H9 (cell line): ENCODE results near the gene RASGRF2. TPM values are rescaled to one million over a fixed set of nuclear protein-coding genes. Genes with fewer than 3 reads are reported as not detected.

Experiments
- DNase-seq: peaks from one replicate; pipeline ENCODE4 v3.0.0-alpha.2; 2017
- H2AFZ ChIP-seq: one replicate; pipeline ENCODE4 v1.6.1; 2013; ENCODE audit warnings: mild to moderate bottlenecking, low read length, control low read depth, moderate library complexity
- H2AK5ac ChIP-seq: 2 replicates; pipeline ENCODE4 v1.6.1; 2013; ENCODE audit warnings: low read length, control low read depth, mixed read lengths; ENCODE audit not compliant: insufficient read length
- H2BK120ac ChIP-seq: one replicate; pipeline ENCODE4 v1.6.1; 2013; ENCODE audit warnings: low read depth, mild to moderate bottlenecking, low read length, control low read depth, inconsistent platforms; ENCODE audit not compliant: poor library complexity, severe bottlenecking
- H2BK12ac ChIP-seq: 2 replicates; pipeline ENCODE4 v1.6.1; 2013; ENCODE audit warnings: low read length, control low read depth, mixed read lengths, low read depth; ENCODE audit not compliant: insufficient read length
- H2BK15ac ChIP-seq: 2 replicates; pipeline ENCODE4 v1.6.1; 2013; ENCODE audit warnings: low read depth, low read length, control low read depth
- H2BK20ac ChIP-seq: one replicate; pipeline ENCODE4 v1.6.1; 2013; ENCODE audit warnings: low read depth, mild to moderate bottlenecking, low read length, control low read depth, inconsistent platforms; ENCODE audit not compliant: poor library complexity, severe bottlenecking
- H2BK5ac ChIP-seq: 2 replicates; pipeline ENCODE4 v1.6.1; 2013; ENCODE audit warnings: low read length, control low read depth, mixed read lengths; ENCODE audit not compliant: insufficient read length
- H3K14ac ChIP-seq: 2 replicates; pipeline ENCODE4 v1.6.1; 2013; ENCODE audit warnings: low read length, control low read depth; ENCODE audit not compliant: insufficient read depth
- H3K18ac ChIP-seq: 2 replicates; pipeline ENCODE4 v1.6.1; 2013; ENCODE audit warnings: low read depth, mild to moderate bottlenecking, mixed read lengths, low read length, control low read depth; ENCODE audit not compliant: insufficient read length
- H3K23ac ChIP-seq: 2 replicates; pipeline ENCODE4 v1.6.1; 2013; ENCODE audit warnings: low read length, control low read depth, mixed read lengths, low read depth; ENCODE audit not compliant: insufficient read length
- H3K23me2 ChIP-seq: 2 replicates; pipeline ENCODE4 v1.6.1; 2013; ENCODE audit warnings: low read depth, mild to moderate bottlenecking, mixed read lengths, low read length, control low read depth; ENCODE audit not compliant: insufficient read length, poor library complexity, severe bottlenecking
- H3K27ac ChIP-seq: 2 replicates; pipeline ENCODE4 v1.5.1; 2013; ENCODE audit warnings: low read length, control low read depth, mixed read lengths, low read depth; ENCODE audit not compliant: insufficient read length
- H3K27me3 ChIP-seq: 2 replicates; pipeline ENCODE4 v1.6.1; 2013; ENCODE audit warnings: low read length, control low read depth, inconsistent platforms; ENCODE audit not compliant: insufficient read depth
- H3K4ac ChIP-seq: 2 replicates; pipeline ENCODE4 v1.6.1; 2013; ENCODE audit warnings: low read depth, mild to moderate bottlenecking, control low read depth, inconsistent platforms, low read length, moderate library complexity
- H3K4me1 ChIP-seq: 2 replicates; pipeline ENCODE4 v1.6.1; 2013; ENCODE audit warnings: low read length, control low read depth, inconsistent platforms; ENCODE audit not compliant: insufficient read depth
- H3K4me2 ChIP-seq: 2 replicates; pipeline ENCODE4 v1.6.1; 2013; ENCODE audit warnings: low read length, control low read depth, mixed read lengths; ENCODE audit not compliant: insufficient read length, insufficient read depth
- H3K56ac ChIP-seq: 2 replicates; pipeline ENCODE4 v1.6.1; 2013; ENCODE audit warnings: low read depth, mild to moderate bottlenecking, mixed read lengths, low read length, control low read depth; ENCODE audit not compliant: insufficient read length
- H3K79me1 ChIP-seq: 2 replicates; pipeline ENCODE4 v1.6.1; 2013; ENCODE audit warnings: low read depth, mild to moderate bottlenecking, moderate library complexity, low read length, control low read depth, inconsistent platforms; ENCODE audit not compliant: insufficient read depth, poor library complexity, severe bottlenecking
- H3K79me2 ChIP-seq: 2 replicates; pipeline ENCODE4 v1.6.1; 2013; ENCODE audit warnings: low read length, control low read depth, inconsistent platforms; ENCODE audit not compliant: insufficient read depth
- H3K9ac ChIP-seq: 2 replicates; pipeline ENCODE4 v1.6.1; 2013; ENCODE audit warnings: low read length, control low read depth, mixed read lengths; ENCODE audit not compliant: insufficient read length; ENCODE audit errors: extremely low read depth
- H3K9me3 ChIP-seq: one replicate; pipeline ENCODE4 v1.6.1; 2013; ENCODE audit warnings: low read depth, low read length, inconsistent platforms; ENCODE audit not compliant: control insufficient read depth
- H3T11ph ChIP-seq: one replicate; pipeline ENCODE4 v1.6.1; 2013; ENCODE audit warnings: mild to moderate bottlenecking, low read length, control low read depth, inconsistent platforms
- H4K20me1 ChIP-seq: one replicate; pipeline ENCODE4 v1.6.1; 2013; ENCODE audit not compliant: control insufficient read depth, insufficient read length, insufficient read depth
- H4K5ac ChIP-seq: 2 replicates; pipeline ENCODE4 v1.6.1; 2013; ENCODE audit warnings: low read depth, mild to moderate bottlenecking, mixed read lengths, low read length, control low read depth; ENCODE audit not compliant: insufficient read length
- H4K8ac ChIP-seq: replicated peaks from 2 replicates; pipeline ENCODE4 v1.6.1; 2013; ENCODE audit warnings: low read length, control low read depth, mixed read lengths, low read depth; ENCODE audit not compliant: insufficient read length
- H4K91ac ChIP-seq: 2 replicates; pipeline ENCODE4 v1.6.1; 2013; ENCODE audit warnings: low read depth, mild to moderate bottlenecking, moderate library complexity, mixed read lengths, low read length, control low read depth; ENCODE audit not compliant: insufficient read length
- H3K27ac Mint-ChIP-seq, 3 experiments: 2 replicates in 2 of 3; 3 replicates in 1 of 3; pipeline ENCODE4 v1.8.0; 2020 to 2021; ENCODE audit warnings: mixed read lengths in 3 of 3, mild to moderate bottlenecking in 1 of 3, moderate library complexity in 1 of 3
- H3K27me3 Mint-ChIP-seq: 2 replicates; pipeline ENCODE4 v1.8.0; 2021; ENCODE audit warnings: low read depth, mild to moderate bottlenecking, moderate library complexity, mixed read lengths
- H3K36me3 Mint-ChIP-seq, 3 experiments: 2 replicates in 2 of 3; 3 replicates in 1 of 3; pipeline ENCODE4 v1.8.0; 2020 to 2021; ENCODE audit warnings: low read depth in 3 of 3, mixed read lengths in 3 of 3; ENCODE audit not compliant: insufficient read depth in 1 of 3
- H3K4me1 Mint-ChIP-seq, 2 experiments: 2 replicates each; pipeline ENCODE4 v1.8.0; 2020; ENCODE audit warnings: mixed read lengths in 2 of 2
- H3K4me3 Mint-ChIP-seq, 2 experiments: 2 replicates in 1 of 2; 3 replicates in 1 of 2; pipeline ENCODE4 v1.8.0; 2020 to 2021; ENCODE audit warnings: mild to moderate bottlenecking in 2 of 2, mixed read lengths in 2 of 2, moderate library complexity in 1 of 2
- H3K9me3 Mint-ChIP-seq, 2 experiments: 2 replicates in 1 of 2; 3 replicates in 1 of 2; pipeline ENCODE4 v1.8.0; 2020; ENCODE audit warnings: mild to moderate bottlenecking in 2 of 2, mixed read lengths in 2 of 2, moderate library complexity in 1 of 2
- WGBS: extraction: QIAGEN DNeasy Blood & Tissue Kit; methylation state at CpG from one replicate; pipeline ENCODE4 v1.1.7; 2013; ENCODE audit warnings: missing lambda C conversion rate, low lambda C conversion rate, mixed read lengths; ENCODE audit not compliant: insufficient read length; ENCODE audit errors: extremely low coverage; 5-methylcytosine and 5-hydroxymethylcytosine counted together
- total RNA-seq: library from RNA; stranded (reverse); gene quantifications from 2 replicates; pipeline ENCODE4 v1.2.1, GENCODE V29; 2021
- TF ChIP-seq, protein P1 (sequence below): fragments of 200-600 bp; sonication (generic); conservative IDR thresholded peaks from 3 replicates; pipeline ENCODE4 v1.8.0; 2021; ENCODE audit warnings: antibody characterized with exemption, mild to moderate bottlenecking

The RASGRF2 gene
- total RNA-seq, 1 experiment from 2014 or later = 13.5 TPM

- Histone ChIP-seq H3K27ac (no peak overlapping the region), H2BK5ac (no peak overlapping the region), H2BK20ac (no peak overlapping the region), H3K27me3 (no peaks in the 10 kb centered on the region), H3K9ac (no peak overlapping the region), H4K20me1 (no peaks in the 10 kb centered on the region), H3K4me2 (no peak overlapping the region), H3K4ac (no peak overlapping the region), H3K4me1 (0 out of 2 replicates have a peak, but pooled peaks cover 2% of the 10 kb centered on the region), H3K18ac (no peak overlapping the region), H3K14ac (no peak overlapping the region), H3K79me2 (no peaks in the 10 kb centered on the region; the same call in 1 of the 2 replicates), H3K23me2 (no peaks in the 10 kb centered on the region), H2AFZ (no peak overlapping the region), H3T11ph (no peak overlapping the region), H3K23ac (no peak overlapping the region), H3K79me1 (no peaks in the 10 kb centered on the region), H2BK12ac (no peak overlapping the region), H2AK5ac (no peak overlapping the region), H2BK120ac (no peak overlapping the region), H4K8ac (no peak overlapping the region), H3K9me3 (no peaks in the 10 kb centered on the region), H3K56ac (no peak overlapping the region), H4K91ac (no peak overlapping the region), H2BK15ac (no peak overlapping the region), H4K5ac (no peak overlapping the region)
- Mint-ChIP-seq H3K4me3 (no peak overlapping the region), H3K27me3 (no peaks in the 10 kb centered on the region; the same call in 1 of the 2 replicates), H3K27ac (no peak overlapping the region), H3K36me3 (peaks cover 0 to 4% (median 0%) of the 10 kb centered on the region in 3 experiments; a peak in 1 of 7 replicates), H3K4me1 (peaks cover 14 to 16% of the 10 kb centered on the region in 2 experiments), H3K9me3 (no peaks in the 10 kb centered on the region)
- TF ChIP-seq, protein P1, sequence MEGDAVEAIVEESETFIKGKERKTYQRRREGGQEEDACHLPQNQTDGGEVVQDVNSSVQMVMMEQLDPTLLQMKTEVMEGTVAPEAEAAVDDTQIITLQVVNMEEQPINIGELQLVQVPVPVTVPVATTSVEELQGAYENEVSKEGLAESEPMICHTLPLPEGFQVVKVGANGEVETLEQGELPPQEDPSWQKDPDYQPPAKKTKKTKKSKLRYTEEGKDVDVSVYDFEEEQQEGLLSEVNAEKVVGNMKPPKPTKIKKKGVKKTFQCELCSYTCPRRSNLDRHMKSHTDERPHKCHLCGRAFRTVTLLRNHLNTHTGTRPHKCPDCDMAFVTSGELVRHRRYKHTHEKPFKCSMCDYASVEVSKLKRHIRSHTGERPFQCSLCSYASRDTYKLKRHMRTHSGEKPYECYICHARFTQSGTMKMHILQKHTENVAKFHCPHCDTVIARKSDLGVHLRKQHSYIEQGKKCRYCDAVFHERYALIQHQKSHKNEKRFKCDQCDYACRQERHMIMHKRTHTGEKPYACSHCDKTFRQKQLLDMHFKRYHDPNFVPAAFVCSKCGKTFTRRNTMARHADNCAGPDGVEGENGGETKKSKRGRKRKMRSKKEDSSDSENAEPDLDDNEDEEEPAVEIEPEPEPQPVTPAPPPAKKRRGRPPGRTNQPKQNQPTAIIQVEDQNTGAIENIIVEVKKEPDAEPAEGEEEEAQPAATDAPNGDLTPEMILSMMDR = no peak
- DNase-seq = no peak
- no CpG with 5 or more reads among the region's 1 CpG for WGBS
These were observed 34.2 kb upstream of the RASGRF2 start for GRCh38 chr5:80925931-80926330.
